Suprapubic skin (tissue), 4 donors: ENCODE measurements around the gene NDUFA3.

Experiments used
- CTCF ChIP-seq, 2 donors: fragments of 200-600 bp in 1 of 2; fragments of 450-650 bp in 1 of 2; sonication (generic) in 1 of 2; IDR thresholded peaks; one replicate each; pipeline ENCODE4 v1.5.1; 2016 to 2019; ENCODE audit warnings: antibody characterized with exemption in 2 of 2, mild to moderate bottlenecking in 1 of 2, moderate library complexity in 1 of 2
- EP300 ChIP-seq: sonication (generic); formaldehyde crosslinking; IDR thresholded peaks from one replicate; pipeline ENCODE4 v1.6.1; 2017; ENCODE audit warnings: antibody characterized with exemption
- POLR2A ChIP-seq, 2 donors: fragments of 450-650 bp; IDR thresholded peaks; one replicate each; pipeline ENCODE4 v1.6.1; 2017; ENCODE audit warnings: antibody characterized with exemption in 2 of 2, mild to moderate bottlenecking in 2 of 2, moderate library complexity in 2 of 2
- POLR2AphosphoS5 ChIP-seq, 3 donors: sonication (generic); formaldehyde crosslinking; IDR thresholded peaks; one replicate each; pipeline ENCODE4 v1.6.1; 2017; ENCODE audit warnings: antibody characterized with exemption in 3 of 3

GRCh38 chr19:54154603-54155345 lies 52.1 kb downstream of the NDUFA3 start:
- no peak for TF ChIP-seq CTCF (IDR thresholded peaks at IDR 0.05)
- no peak for TF ChIP-seq EP300
- TF ChIP-seq POLR2A (IDR thresholded peaks at IDR 0.05): no peak
- TF ChIP-seq POLR2AphosphoS5 (IDR thresholded peaks at IDR 0.05): no peak
